ENCODE measurements around the gene METTL15.
"Not testable (repeated sequence)": the region's sequence is repeated elsewhere in the genome, so short reads cannot be mapped to it uniquely, and the experiment has no call there.

Gene METTL15

DNA sequence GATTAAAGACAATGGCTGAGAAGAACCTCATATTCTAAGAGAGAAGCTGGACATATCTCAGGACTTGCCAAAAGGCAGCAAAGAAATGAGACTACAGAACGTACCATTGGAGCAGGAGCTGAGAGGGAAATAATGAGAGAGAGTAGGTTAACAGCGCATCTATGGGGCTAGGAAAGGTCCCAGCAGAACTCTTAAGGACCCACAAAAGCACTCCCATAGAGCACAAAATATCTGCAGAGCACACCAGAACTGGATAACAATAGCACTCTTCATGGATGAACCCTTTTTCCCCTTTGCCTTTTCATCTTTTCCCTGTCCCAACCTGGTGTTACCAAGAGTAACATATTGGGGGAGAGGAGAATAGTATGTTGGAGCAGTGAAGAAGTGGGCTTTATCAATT, 245.8 kb downstream of the METTL15 start:
- H3K27me3 ChIP-seq, result no peaks in the 10 kb centered on the region
- no peaks in the 10 kb centered on the region for H3K36me3 ChIP-seq
- no peak overlapping the region for H3K9ac ChIP-seq
- H3K4me3 ChIP-seq, result no peak overlapping the region
- H3K9me3 ChIP-seq (replicated peaks in 1 of 11), result no peaks in the 10 kb centered on the region
- TF ChIP-seq Cebpa-rat (IDR thresholded peaks at IDR 0.05), result no peak
- H3K27ac ChIP-seq, result no peak overlapping the region
- H4K20me1 ChIP-seq, result no peaks in the 10 kb centered on the region
- H3K4me2 ChIP-seq, result no peak overlapping the region
- H3K4me1 ChIP-seq, result no peaks in the 10 kb centered on the region

DNA sequence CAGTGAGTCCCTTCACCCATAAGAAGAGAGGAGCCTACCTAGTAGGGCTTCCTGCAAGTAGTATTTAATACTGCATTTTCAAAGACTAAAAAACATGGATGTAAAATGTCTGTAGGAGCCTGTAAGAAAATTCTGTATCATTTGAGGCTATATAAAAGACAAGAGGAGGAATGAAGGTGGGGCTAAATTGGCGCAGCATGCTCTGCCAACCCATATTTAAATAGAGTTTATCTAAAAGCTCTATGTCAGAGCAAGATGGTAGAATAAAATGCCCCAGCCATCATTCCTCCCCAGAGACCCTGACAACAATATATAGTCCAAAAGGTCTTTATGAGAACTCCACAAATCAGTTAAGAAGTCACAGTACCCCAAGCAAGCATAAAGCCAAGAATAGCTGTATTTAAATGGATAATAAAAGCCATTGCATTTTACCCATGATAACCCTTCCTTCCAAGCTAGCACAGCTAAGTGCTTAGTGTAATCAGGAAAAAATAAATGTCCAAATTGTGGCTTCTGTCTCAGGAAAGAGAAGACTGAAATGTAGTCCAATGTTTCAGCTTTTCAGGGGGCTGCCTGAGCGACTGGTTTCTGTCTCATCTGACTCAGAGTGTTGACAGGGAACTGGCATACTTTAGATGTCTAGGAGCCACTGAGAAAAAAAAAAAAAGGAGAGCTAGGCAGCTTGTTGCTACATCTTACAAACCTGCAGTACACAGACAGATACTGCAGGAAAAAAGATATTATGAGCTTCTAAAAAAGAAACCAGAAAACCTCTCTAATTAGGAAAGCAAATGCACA, 258.6 kb downstream of the METTL15 start:
- Histone ChIP-seq H3K27ac (no peak overlapping the region), H3K9ac (no peak overlapping the region), H4K20me1 (no peaks in the 10 kb centered on the region), H3K27me3 (no peaks in the 10 kb centered on the region), H3K36me3 (no peaks in the 10 kb centered on the region; a peak in 1 of 22 replicates), H3K4me3 (no peak overlapping the region), H3K4me1 (no peaks in the 10 kb centered on the region), H3K9me3 (replicated peaks in 1 of 11) (peaks cover 5 to 27% (median 15%) of the 10 kb centered on the region in 11 experiments; a peak in 18 of 22 replicates), H3K4me2 (no peak overlapping the region)
- no peak for TF ChIP-seq Cebpa-rat (IDR thresholded peaks at IDR 0.05)

DNA sequence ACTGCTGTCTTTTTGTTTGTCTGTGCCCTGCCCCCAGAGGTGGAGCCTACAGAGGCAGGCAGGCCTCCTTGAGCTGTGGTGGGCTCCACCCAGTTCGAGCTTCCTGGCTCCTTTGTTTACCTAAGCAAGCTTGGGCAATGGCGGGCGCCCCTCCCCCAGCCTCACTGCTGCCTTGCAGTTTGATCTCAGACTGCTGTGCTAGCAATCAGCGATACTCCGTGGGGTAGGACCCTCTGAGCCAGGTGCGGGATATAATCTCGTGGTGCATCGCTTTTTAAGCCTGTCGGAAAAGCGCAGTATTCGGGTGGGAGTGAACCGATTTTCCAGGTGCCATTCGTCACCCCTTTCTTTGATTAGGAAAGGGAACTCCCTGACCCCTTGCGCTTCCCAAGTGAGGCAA, 269.9 kb downstream of the METTL15 start:
- H3K36me3 ChIP-seq; H3K27me3 ChIP-seq; H3K4me2 ChIP-seq; H3K9ac ChIP-seq; H3K27ac ChIP-seq; H3K4me1 ChIP-seq; H3K4me3 ChIP-seq; H3K9me3 ChIP-seq (replicated peaks in 1 of 11); H4K20me1 ChIP-seq: not testable (repeated sequence)

All from BLaER1 treated with 17β-estradiol and CSF1 and Interleukin-3, amounts not matched to agents 10 nM and 100 nM (cell line).